Heart right ventricle (tissue), 16 donors: ENCODE measurements around the gene STK11IP. TPM values are rescaled to one million over a fixed set of nuclear protein-coding genes. Genes with fewer than 3 reads are reported as not detected.

Source experiments
- ATAC-seq, 8 donors: fragments of 200-7000 bp; cut with Tn5 transposase; one replicate each; pipeline ENCODE4 v1.9.1; 2020; ENCODE audit warnings: mild to moderate bottlenecking in 8 of 8, moderate library complexity in 8 of 8, moderate number of reproducible peaks in 1 of 8
- DNase-seq, 2 donors: peaks; one replicate each; pipeline ENCODE4 v3.0.0-alpha.2; 2020
- H3K27ac ChIP-seq, 10 donors: fragments of 200-600 bp; sonication (generic) in 2 of 10; one replicate each; pipeline versions ENCODE4 v1.5.0 to v1.8.0; 2020 to 2022; ENCODE audit warnings: mild to moderate bottlenecking in 3 of 10
- H3K27me3 ChIP-seq, 7 donors: fragments of 200-600 bp; one replicate each; pipeline ENCODE4 v1.8.0; 2021 to 2022; ENCODE audit warnings: mild to moderate bottlenecking in 2 of 7
- H3K36me3 ChIP-seq, 9 donors: fragments of 200-600 bp; sonication (generic) in 1 of 9; one replicate each; pipeline versions ENCODE4 v1.5.0 to v1.8.0; 2020 to 2022; ENCODE audit warnings: mild to moderate bottlenecking in 2 of 9
- H3K4me1 ChIP-seq, 9 donors: fragments of 200-600 bp; sonication (generic) in 1 of 9; one replicate each; pipeline versions ENCODE4 v1.5.0 to v1.8.0; 2020 to 2022; ENCODE audit warnings: mild to moderate bottlenecking in 4 of 9
- H3K4me3 ChIP-seq, 10 donors: fragments of 200-600 bp; sonication (generic) in 2 of 10; one replicate each; pipeline versions ENCODE4 v1.5.0 to v1.8.0; 2020 to 2022; ENCODE audit warnings: mild to moderate bottlenecking in 7 of 10, moderate library complexity in 2 of 10
- H3K9me3 ChIP-seq, 11 donors: fragments of 200-600 bp in 10 of 11; sonication (generic) in 2 of 11; one replicate each; pipeline versions ENCODE4 v1.5.0 to v1.8.0; 2013 to 2022; ENCODE audit warnings: mild to moderate bottlenecking in 2 of 11, control low read depth in 1 of 11, moderate library complexity in 1 of 11
- WGBS, 2 donors: extraction: QIAGEN DNeasy Blood & Tissue Kit; methylation state at CpG; one replicate each; pipeline ENCODE4 v1.1.7; 2013; ENCODE audit warnings: inconsistent platforms in 1 of 2; 5-methylcytosine and 5-hydroxymethylcytosine counted together
- intact Hi-C, 10 donors: fragments of 100-400 bp; cut with DNase I; formaldehyde crosslinking; loops; one replicate each; pipeline versions ENCODE4 v1.11.1 to v1.14.2; 2022
- polyA plus RNA-seq, 2 donors: library from polyadenylated mRNA; stranded (reverse); fragments of 200-250 nt; gene quantifications; one replicate each; pipeline ENCODE4 v1.2.3, GENCODE V29; 2013
- total RNA-seq, 10 donors: library from RNA; stranded (reverse); fragmentation: NEBNext Ultra II Directional in 3 of 10; extraction: Animal tissue kit (Norgen Biotek cat#: 25700) in 3 of 10; gene quantifications; one replicate each; pipeline versions ENCODE4 v1.2.1 to v1.2.4, GENCODE V29; 2021 to 2023
- TF ChIP-seq, protein P1 (sequence below), 9 donors: fragments of 200-600 bp; sonication (generic) in 2 of 9; IDR thresholded peaks; one replicate each; pipeline versions ENCODE4 v1.5.0 to v1.8.0; 2021 to 2022; ENCODE audit warnings: antibody characterized with exemption in 9 of 9, mild to moderate bottlenecking in 5 of 9, moderate library complexity in 1 of 9
- donor health status: Arrhythmogenic right ventricular cardiomyopathy.
- donor health status: ischemic (EF 13 %, LVEDD 7.1; RV severe dilation, severe dysfunction).
- donor health status: healthy with polysubstance abuse.
- donor health status: DM: no; HTN: yes; CAD: no.
- donor health status: DM: no; HTN: no; CAD: no.
- donor health status: ischemic (EF 25% LVEDD 6.9; RV normal size, moderate dysfunction).
- donor health status: ischemic (EF 25% LVEDD 5.7; RV mildly dilated, moderate dysfunction).
- donor health status: healthy.
- donor health status: DM: yes; HTN: yes; CAD: no.
- donor health status: Ischemic cardiomyopathy.
- donor health status: ischemic (EF 35%, LVEDD 5.7; RV mildly dilated, moderate dysfunction).
- donor health status: nonischemic (EF 11% LVEDD 7.7; RV severe dilation, severe dysfunction).
- donor health status: DM: yes; HTN: yes; CAD: no.
- donor health status: PGD.
- donor health status: ischemic (EF 29% LVEDD 5.4; RV normal size, mild dysfunction).
- donor health status: nonischemic (EF 23%, LVEDD 6.1; RV moderate dilation, normal function).

The STK11IP gene
- total and polyA plus RNA-seq, 12 donors, result 7.2 to 27.4 (median 13.4) TPM

DNA sequence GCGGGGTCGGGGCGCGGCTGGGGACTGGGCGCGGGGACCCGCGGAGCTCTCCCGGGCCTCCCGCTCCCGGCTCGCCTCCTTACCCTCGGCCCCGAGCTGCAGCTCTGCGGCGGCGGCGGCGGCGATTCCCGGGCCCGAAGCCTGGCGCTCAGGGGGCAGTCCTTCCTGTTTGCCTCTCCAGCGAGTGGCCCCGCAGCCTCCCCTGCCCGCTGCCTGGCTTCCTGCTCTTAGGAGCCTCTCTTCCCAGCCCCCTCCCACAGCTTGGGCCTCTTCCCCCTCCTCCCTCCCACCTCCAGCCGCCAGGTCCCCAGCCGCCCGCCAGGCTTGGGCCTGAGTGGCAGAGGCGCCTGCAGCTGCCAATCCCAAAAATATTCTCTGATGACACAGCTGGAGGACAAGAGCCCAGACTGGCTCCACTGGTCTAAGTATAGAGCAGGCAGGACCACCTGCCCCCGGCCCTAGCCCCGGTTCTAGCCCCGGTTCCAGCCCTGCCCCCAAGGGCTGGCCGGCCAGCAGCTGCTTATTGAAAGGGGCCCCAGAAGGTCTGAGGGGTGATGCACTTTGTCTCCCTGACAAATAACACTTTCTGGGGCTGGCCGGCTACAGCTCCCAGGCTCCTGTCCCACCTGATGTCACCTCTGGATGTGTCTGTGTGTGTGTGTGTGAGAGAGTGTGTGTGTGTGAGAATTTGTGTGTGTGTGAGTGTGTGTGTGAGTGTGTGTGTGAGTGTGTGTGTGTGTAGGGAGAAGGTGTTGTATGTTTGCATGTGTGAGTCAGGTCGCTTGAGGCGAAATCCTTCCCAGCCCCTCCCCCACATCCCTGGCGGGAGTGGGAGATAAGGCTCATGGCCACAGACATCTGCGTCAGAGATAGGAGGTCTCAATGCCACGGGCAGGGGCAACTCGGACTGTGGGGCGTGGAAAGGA is 26.1 kb upstream of the STK11IP start, which contains the start of gene OBSL1:
Gene OBSL1, minus strand, starts transcription at position 229 of the 926 bp plus-strand sequence. CDS start 307 bp downstream, outside the sequence.
- intact Hi-C loops, result loop anchor here in 5 of 10 donors (1.0 to 5.0 kb wide), 7 partner anchors 25 to 71 kb away; partner anchors contain the start of genes CHPF (in 2 of the 5), SLC4A3 (in 1 of the 5) and STK11IP (in 1 of the 5)
- Histone ChIP-seq H3K27ac (peak within 1 kb of the TSS; percentile 65 to 95 (median 88)), H3K9me3 (no peaks in the 10 kb centered on the region), H3K4me3 (peak within 1 kb of the TSS; percentile 9 to 95 (median 70)), H3K27me3 (peaks cover 0 to 40% (median 0%) of the 10 kb centered on the region in 7 donors), H3K36me3 (peaks cover 0 to 24% (median 3%) of the 10 kb centered on the region in 9 donors), H3K4me1 (peaks cover 2 to 43% (median 13%) of the 10 kb centered on the region in 9 donors)
- TF ChIP-seq, protein P1, sequence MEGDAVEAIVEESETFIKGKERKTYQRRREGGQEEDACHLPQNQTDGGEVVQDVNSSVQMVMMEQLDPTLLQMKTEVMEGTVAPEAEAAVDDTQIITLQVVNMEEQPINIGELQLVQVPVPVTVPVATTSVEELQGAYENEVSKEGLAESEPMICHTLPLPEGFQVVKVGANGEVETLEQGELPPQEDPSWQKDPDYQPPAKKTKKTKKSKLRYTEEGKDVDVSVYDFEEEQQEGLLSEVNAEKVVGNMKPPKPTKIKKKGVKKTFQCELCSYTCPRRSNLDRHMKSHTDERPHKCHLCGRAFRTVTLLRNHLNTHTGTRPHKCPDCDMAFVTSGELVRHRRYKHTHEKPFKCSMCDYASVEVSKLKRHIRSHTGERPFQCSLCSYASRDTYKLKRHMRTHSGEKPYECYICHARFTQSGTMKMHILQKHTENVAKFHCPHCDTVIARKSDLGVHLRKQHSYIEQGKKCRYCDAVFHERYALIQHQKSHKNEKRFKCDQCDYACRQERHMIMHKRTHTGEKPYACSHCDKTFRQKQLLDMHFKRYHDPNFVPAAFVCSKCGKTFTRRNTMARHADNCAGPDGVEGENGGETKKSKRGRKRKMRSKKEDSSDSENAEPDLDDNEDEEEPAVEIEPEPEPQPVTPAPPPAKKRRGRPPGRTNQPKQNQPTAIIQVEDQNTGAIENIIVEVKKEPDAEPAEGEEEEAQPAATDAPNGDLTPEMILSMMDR (IDR thresholded peaks at IDR 0.05), result no peak
- ATAC-seq, result peak; percentile 77 to 90 (median 85)
- WGBS, 2 donors, result 5 to 7% methylated on average over 19 to 42 of the region's 42 CpGs
- peak; percentile 80 to 84 for DNase-seq

DNA sequence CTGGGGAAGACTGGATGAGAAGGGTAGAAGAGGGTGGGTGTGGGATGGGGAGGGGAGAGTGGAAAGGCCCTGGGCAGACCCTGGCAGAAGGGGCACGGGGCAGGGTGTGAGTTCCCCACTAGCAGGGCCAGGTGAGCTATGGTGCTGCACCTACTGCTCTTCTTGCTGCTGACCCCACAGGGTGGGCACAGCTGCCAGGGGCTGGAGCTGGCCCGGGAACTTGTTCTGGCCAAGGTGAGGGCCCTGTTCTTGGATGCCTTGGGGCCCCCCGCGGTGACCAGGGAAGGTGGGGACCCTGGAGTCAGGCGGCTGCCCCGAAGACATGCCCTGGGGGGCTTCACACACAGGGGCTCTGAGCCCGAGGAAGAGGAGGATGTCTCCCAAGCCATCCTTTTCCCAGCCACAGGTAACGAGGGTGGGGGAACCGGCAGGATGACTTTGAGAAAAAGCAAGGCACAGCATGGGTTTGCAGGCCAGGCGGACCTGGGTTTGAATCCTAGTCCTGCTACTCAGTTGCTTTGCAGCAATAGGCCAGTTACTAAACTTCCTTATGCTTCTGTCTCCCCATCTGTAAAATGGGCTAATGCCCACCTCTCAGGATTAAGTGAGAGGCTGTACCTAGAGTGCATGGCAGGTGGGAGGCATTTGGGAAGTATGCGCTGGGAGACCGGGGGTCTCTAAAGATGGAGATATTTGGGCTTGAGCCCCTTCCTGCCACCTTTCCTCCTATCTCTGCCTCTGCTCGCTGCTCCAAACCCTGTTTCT is 25.2 kb upstream of the STK11IP start, which contains the start of gene INHA:
Gene INHA, plus strand, starts transcription at position 74 of the 765 bp plus-strand sequence. Its CDS starts 65 bp downstream, at position 139.
- TF ChIP-seq, protein P1 (IDR thresholded peaks at IDR 0.05), result no peak
- peak within 1 kb of the TSS in 9 of 10 donors; percentile 64 to 95 (median 70) for H3K4me3 ChIP-seq
- 82 to 86% methylated on average over 13 of the region's 13 CpGs for WGBS, 2 donors
- H3K27ac ChIP-seq, result peak within 1 kb of the TSS; percentile 65 to 95 (median 88)
- DNase-seq, result peak in 1 of 2 donors; percentile 13
- peaks cover 0 to 16% (median 0%) of the 10 kb centered on the region in 9 donors for H3K36me3 ChIP-seq
- intact Hi-C loops, result loop anchor here in 2 of 10 donors (5.0 kb wide), 3 partner anchors 50 to 70 kb away; partner anchors contain the start of gene SLC4A3 (in 1 of the 2)
- H3K9me3 ChIP-seq, result no peaks in the 10 kb centered on the region
- peak in 2 of 8 donors; percentile 2 to 3 for ATAC-seq
- H3K4me1 ChIP-seq, result peaks cover 2 to 49% (median 13%) of the 10 kb centered on the region in 9 donors
- peaks cover 0 to 46% (median 0%) of the 10 kb centered on the region in 7 donors for H3K27me3 ChIP-seq

DNA sequence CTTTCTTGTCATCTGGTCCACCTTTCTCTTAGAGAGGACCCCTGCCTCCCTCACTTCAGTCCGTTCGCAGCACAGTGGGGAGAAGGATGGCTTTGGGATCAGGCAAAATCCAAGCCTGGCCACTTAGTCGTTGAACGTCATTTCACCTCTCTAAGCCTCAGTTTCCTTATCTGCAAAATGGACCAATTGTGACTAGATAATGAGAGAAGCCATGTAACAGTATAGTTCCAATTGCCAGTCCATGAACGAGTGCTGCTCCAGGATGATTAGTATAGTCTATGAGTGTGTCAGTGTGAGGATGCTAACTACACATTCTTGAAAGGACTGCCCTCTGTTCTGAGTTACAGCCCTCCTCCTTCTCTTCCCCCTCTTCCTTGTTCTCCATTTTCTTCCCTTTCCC is 24.5 kb upstream of the STK11IP start:
- Histone ChIP-seq H3K36me3 (peaks cover 0 to 10% (median 0%) of the 10 kb centered on the region in 9 donors), H3K9me3 (no peaks in the 10 kb centered on the region), H3K4me1 (peaks cover 2 to 46% (median 13%) of the 10 kb centered on the region in 9 donors), H3K27me3 (peaks cover 0 to 46% (median 3%) of the 10 kb centered on the region in 7 donors), H3K4me3 (no peak overlapping the region), H3K27ac (peak overlapping the region in 1 of 10 donors; percentile 95)
- TF ChIP-seq, protein P1 (IDR thresholded peaks at IDR 0.05), result no peak
- DNase-seq (no peak), ATAC-seq (no peak)
- WGBS, 2 donors, result 69 to 76% methylated on average over 5 of the region's 5 CpGs
- intact Hi-C loops, result loop anchor here in 2 of 10 donors (5.0 kb wide), 3 partner anchors 49 to 69 kb away; partner anchors contain the start of gene SLC4A3 (in 1 of the 2)
